Astrocyte of the spinal cord (primary cell): ENCODE measurements around the gene ZCCHC24.

ENCODE experiments used
- DNase-seq: peaks from one replicate; pipeline ENCODE4 v3.0.0; 2011; ENCODE audit warnings: low read depth, low spot score
- H3K4me3 ChIP-seq: 2 replicates; pipeline ENCODE4 v1.5.1; 2011; ENCODE audit warnings: low read depth, mild to moderate bottlenecking, low read length, moderate library complexity
- in situ Hi-C: cut with HindIII; loops from 2 replicates; pipeline ENCODE4 v1.10.0; 2017; ENCODE audit warnings: low sequenced_read_pairs
- TF ChIP-seq, protein P1 (sequence below): IDR thresholded peaks from 2 replicates; pipeline ENCODE4 v1.5.1; 2012; ENCODE audit warnings: low read depth, mild to moderate bottlenecking, low read length, inconsistent platforms

Gene ZCCHC24

DNA sequence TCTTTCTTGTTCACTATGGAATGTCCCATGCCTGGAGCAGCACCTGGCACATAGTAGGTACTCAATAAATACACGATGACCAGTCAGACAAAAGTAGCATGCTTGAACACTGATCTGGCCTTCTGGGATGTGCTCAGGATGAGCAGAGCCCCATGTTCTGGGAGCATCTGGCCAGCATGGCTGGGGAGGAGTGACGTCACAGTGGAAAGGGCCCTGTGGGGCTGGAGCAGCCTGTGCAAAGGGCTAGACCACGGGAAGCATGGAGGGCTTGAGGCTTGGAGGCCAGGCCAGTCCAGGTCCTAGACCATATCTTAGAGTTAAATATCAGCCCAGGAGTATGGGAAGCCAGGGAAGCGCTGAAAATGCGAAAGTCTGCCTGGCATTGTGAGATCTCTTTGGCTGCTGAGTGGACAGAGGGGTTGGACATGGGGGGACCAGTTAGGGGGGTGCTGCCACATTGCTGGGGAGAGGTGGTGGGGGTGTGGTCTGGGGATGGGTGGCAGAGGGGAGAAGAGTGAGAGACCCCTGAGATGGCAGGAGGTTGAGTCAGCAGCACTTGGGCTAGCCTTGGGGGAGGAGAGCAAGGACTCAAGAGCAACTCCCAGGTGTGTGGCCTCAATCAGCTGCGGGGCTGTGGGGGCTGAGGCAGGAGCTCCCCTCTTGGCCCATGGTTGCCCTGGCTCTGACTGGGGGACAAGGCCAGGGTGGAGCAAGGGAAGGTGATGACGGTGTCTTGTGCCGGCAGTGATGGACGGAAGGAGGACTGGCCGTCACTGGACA, 34.9 kb downstream of the ZCCHC24 start:
- no peak overlapping the region for H3K4me3 ChIP-seq
- in situ Hi-C loops: no loop called here
- TF ChIP-seq, protein P1, sequence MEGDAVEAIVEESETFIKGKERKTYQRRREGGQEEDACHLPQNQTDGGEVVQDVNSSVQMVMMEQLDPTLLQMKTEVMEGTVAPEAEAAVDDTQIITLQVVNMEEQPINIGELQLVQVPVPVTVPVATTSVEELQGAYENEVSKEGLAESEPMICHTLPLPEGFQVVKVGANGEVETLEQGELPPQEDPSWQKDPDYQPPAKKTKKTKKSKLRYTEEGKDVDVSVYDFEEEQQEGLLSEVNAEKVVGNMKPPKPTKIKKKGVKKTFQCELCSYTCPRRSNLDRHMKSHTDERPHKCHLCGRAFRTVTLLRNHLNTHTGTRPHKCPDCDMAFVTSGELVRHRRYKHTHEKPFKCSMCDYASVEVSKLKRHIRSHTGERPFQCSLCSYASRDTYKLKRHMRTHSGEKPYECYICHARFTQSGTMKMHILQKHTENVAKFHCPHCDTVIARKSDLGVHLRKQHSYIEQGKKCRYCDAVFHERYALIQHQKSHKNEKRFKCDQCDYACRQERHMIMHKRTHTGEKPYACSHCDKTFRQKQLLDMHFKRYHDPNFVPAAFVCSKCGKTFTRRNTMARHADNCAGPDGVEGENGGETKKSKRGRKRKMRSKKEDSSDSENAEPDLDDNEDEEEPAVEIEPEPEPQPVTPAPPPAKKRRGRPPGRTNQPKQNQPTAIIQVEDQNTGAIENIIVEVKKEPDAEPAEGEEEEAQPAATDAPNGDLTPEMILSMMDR: no peak
- no peak for DNase-seq

- DNase-seq: no peak
- in situ Hi-C loops: no loop called here
- H3K4me3 ChIP-seq: no peak overlapping the region
- TF ChIP-seq, protein P1: no peak
Measured at GRCh38 chr10:79409726-79410085, 35.7 kb downstream of the ZCCHC24 start.

- H3K4me3 ChIP-seq: no peak overlapping the region
- in situ Hi-C loops: no loop called here
- DNase-seq: no peak
- TF ChIP-seq, protein P1: no peak
Measured at GRCh38 chr10:79409038-79409725, 36.2 kb downstream of the ZCCHC24 start.

GRCh38 chr10:79407811-79408795, 37.3 kb downstream of the ZCCHC24 start:
- H3K4me3 ChIP-seq: no peak overlapping the region
- peak; percentile 81 for DNase-seq
- in situ Hi-C loops: no loop called here
- TF ChIP-seq, protein P1: no peak

DNA sequence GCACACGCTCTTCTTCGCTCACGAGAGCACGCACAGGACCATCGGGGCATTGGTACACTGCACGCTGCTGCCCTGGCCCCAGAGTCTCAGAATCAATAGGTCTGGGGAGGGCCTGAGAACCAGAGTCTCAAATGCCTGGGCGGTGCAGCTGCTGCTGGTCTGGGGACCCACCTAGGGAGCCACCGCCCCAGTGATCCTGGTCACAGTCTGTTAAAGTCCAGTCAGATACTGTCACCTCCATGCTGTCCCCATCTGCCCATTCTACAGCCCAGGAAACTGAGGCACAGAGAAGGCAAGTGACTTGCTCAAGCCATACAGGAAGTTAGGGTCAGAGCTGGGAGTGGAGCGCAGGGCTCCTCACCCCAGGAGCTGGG, 38.0 kb downstream of the ZCCHC24 start:
- in situ Hi-C loops: no loop called here
- TF ChIP-seq, protein P1: no peak
- no peak overlapping the region for H3K4me3 ChIP-seq

DNA sequence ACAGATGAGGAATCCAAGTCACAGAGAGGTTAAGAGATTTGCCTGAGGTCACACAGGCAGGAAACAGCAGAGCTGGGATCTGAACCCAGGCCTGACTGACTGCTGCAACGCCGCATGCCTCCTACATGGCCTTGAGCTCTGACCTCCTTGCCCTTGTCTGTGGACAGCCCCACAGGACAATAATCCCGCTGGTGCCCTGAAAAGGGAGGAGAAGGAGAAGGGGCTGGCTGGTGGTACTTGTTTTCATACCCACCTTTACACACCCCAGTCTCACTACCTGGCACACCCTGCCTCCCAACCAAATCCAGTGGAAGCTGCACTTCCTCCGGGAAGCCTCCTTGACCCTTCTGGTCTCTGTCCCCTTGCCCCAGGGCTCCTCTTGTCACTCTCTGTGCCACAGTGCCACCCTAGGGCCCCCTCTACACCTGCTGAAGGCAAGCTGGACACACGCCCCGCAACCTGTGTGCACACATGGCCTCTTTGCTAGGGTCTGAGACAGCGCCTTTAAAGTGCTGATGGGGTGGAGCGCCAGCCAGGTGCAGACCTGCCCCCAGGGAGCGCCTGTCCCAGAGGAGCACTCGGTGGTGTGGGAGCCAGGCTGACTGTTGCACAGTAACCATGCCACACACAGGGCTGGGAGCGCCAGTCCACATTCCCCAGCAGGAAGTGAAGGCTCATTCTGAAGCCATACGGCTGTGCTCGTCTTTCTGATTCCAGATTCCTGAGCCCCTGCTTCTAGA, 38.6 kb downstream of the ZCCHC24 start:
- TF ChIP-seq, protein P1: no peak
- no peak overlapping the region for H3K4me3 ChIP-seq
- DNase-seq: no peak
- in situ Hi-C loops: no loop called here

More for the DNA sequence above, 38.0 kb downstream of the ZCCHC24 start:
- DNase-seq: no peak
